GM18858 (cell line): ENCODE measurements around the gene LRRC74A.

Experiments
- ATAC-seq: cut with Tn5 transposase; IDR thresholded peaks from one replicate; pipeline ENCODE4 v1.9.1; 2021; ENCODE audit not compliant: unreplicated experiment

The LRRC74A gene

GRCh38 chr14:76918782-76919394, 92.7 kb downstream of the LRRC74A start:
- ATAC-seq = no peak
